Prostate gland (tissue), 2 donors: Measurements from ENCODE around the gene CRYBG3.

Experiments
- POLR2A ChIP-seq: fragments of 450-650 bp; IDR thresholded peaks from one replicate; pipeline ENCODE4 v1.6.1; 2016; ENCODE audit warnings: antibody characterized with exemption, mild to moderate bottlenecking
- TF ChIP-seq, protein P1 (sequence below), 4 experiments: fragments of 200-600 bp in 2 of 4; fragments of 450-650 bp in 2 of 4; sonication (generic) in 2 of 4; IDR thresholded peaks; 1 replicate in 3 of 4; 2 replicates in 1 of 4; pipeline ENCODE4 v1.5.1; 2016 to 2019; ENCODE audit warnings: antibody characterized with exemption in 4 of 4, mild to moderate bottlenecking in 2 of 4, moderate library complexity in 2 of 4

DNA sequence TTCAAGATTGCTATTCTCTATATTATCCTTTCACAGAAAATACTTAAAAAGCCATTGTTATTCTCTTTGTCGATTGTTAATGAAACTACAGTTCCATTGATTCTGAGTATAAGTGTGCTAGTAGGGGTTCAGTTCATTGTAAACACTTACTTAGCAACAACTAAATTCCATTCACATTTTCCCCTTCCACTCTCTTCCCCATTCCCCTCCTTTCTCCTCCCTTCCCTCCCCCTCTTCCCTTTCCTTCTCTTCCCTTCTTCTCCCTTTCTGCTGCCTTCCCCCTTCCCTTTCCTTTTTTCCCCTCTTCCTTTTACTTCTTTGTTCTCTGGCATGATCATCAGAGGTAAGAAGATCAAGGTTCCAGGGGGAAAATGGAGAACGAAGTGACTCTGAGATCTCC is 171.7 kb downstream of the CRYBG3 start:
- TF ChIP-seq, protein P1, sequence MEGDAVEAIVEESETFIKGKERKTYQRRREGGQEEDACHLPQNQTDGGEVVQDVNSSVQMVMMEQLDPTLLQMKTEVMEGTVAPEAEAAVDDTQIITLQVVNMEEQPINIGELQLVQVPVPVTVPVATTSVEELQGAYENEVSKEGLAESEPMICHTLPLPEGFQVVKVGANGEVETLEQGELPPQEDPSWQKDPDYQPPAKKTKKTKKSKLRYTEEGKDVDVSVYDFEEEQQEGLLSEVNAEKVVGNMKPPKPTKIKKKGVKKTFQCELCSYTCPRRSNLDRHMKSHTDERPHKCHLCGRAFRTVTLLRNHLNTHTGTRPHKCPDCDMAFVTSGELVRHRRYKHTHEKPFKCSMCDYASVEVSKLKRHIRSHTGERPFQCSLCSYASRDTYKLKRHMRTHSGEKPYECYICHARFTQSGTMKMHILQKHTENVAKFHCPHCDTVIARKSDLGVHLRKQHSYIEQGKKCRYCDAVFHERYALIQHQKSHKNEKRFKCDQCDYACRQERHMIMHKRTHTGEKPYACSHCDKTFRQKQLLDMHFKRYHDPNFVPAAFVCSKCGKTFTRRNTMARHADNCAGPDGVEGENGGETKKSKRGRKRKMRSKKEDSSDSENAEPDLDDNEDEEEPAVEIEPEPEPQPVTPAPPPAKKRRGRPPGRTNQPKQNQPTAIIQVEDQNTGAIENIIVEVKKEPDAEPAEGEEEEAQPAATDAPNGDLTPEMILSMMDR (IDR thresholded peaks at IDR 0.05), result no peak
- no peak for TF ChIP-seq POLR2A
